Kidney tubule cell (primary cell): ENCODE measurements around the gene SPDYE9.
"Not testable (repeated sequence)": the region's sequence is repeated elsewhere in the genome, so short reads cannot be mapped to it uniquely, and the experiment has no call there.

Experiments
- DNase-seq: peaks from one replicate; pipeline ENCODE4 v3.0.0-alpha.2; 2018; ENCODE audit warnings: low spot score

The SPDYE9 gene

GRCh38 chr7:73085938-73086337 lies at the start of gene SPDYE9:
SPDYE9 (minus strand) TSS chr7:73086038; CDS start chr7:73084238, 1,800 bp downstream.
- DNase-seq, result not testable (repeated sequence)

- not testable (repeated sequence) for DNase-seq
Observed at GRCh38 chr7:73134866-73135265, 49.0 kb upstream of the SPDYE9 start.

- not testable (repeated sequence) for DNase-seq
Observed at GRCh38 chr7:73132651-73133217, 46.9 kb upstream of the SPDYE9 start.

- DNase-seq, result not testable (repeated sequence)
Observed at GRCh38 chr7:73130612-73131011, 44.8 kb upstream of the SPDYE9 start.

- not testable (repeated sequence) for DNase-seq
Observed at GRCh38 chr7:73124126-73124525, 38.3 kb upstream of the SPDYE9 start.

GRCh38 chr7:73122778-73123447 lies 37.1 kb upstream of the SPDYE9 start:
- not testable (repeated sequence) for DNase-seq

- DNase-seq, result not testable (repeated sequence)
Observed at GRCh38 chr7:73118155-73118554, 32.3 kb upstream of the SPDYE9 start.

GRCh38 chr7:73057811-73058210 lies 28.0 kb downstream of the SPDYE9 start, which contains the start of gene SPDYE11:
SPDYE11 (minus strand) TSS chr7:73057911; CDS start chr7:73056111, 1,800 bp downstream.
- DNase-seq, result not testable (repeated sequence)

GRCh38 chr7:73029666-73030065 lies 56.2 kb downstream of the SPDYE9 start, which contains the start of gene SPDYE8:
SPDYE8 (minus strand) TSS chr7:73029766; CDS start chr7:73027966, 1,800 bp downstream.
- DNase-seq, result not testable (repeated sequence)
